GM19043 (cell line): ENCODE data around the gene EML4.

Experiments
- ATAC-seq: cut with Tn5 transposase; IDR thresholded peaks from one replicate; pipeline ENCODE4 v1.9.1; 2021; ENCODE audit warnings: low read depth; ENCODE audit not compliant: unreplicated experiment

EML4 gene

DNA sequence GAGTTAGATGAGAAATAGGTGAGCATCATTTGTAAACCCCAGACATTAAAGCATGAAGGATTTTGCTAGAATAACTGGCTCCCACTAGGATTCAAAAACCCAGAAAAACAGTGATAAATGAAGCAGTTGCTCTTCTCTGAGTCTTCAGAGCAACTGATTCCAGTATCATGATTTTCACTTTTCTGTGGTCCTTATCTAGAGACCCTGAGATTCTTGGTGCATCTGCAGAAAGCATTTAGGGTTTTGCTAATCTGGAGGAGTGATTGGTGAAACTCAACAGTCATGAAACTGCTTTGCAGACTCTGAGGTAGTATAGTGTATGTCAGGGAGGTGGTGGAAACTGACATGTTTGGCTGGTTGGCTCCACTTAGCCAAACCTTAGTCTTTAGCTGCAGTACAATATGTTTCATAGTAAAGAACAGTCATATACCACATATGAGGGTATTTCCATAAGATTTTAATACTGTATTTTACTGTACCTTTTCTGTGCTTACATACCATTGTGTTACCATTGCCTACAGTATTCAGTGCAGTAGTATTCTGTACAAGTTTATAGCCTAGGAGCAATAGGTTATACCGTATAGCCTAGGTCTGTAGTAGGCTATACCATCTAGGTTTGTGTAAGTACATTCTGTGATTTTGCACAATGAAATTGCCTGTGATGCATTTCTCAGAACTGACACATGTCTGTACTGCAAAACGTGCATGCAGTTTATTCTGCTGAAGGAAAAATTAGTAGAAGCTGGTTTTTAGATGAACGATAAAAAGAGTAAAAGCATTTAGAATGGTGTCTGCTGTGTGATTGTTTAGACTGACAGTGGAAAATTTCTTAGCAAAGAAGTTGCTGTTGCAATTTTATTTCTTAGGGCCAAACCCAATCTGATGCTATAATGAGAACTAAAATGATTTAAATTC, 23.8 kb downstream of the EML4 start:
- peak; percentile 60 for ATAC-seq

DNA sequence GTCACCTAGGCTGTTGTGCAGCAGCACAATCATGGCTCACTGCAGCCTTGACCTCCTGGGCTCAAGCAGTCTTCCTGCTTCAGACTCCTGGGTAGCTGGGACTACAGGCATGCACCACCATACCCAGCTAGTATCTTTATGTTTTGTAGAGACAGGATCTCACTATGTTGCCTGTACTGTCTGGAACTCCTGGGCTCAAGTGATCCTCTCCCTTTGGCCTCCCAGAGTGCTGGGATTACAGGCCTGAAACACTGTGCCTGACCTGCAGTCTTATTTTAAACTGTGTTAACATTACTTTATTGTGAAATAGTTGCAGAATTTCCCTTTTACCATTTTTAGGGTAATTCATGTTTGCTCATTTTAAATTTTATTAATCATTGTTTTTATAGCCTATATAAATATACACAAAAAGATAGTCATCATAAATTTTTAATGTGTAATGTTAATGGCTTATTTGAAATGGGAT, 24.6 kb downstream of the EML4 start:
- no peak for ATAC-seq

GRCh38 chr2:42194428-42194827, 25.3 kb downstream of the EML4 start:
- ATAC-seq: no peak

GRCh38 chr2:42195559-42195958, 26.4 kb downstream of the EML4 start:
- ATAC-seq: no peak

DNA sequence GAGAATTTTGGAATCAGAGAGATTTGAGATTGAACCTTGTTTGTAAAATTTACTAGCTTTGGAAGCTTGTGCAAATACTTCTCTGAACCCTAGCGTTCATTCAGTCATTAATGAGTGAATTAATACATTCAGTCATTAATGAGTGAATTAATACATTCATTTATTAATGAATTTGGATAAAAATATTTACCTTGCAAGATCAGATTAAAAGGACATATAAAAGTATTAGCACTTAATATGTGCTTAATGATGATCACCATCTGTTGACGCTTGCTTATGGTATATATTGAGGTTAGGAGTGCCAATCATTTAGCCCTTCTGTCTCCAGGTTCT, 26.9 kb downstream of the EML4 start:
- ATAC-seq: no peak

DNA sequence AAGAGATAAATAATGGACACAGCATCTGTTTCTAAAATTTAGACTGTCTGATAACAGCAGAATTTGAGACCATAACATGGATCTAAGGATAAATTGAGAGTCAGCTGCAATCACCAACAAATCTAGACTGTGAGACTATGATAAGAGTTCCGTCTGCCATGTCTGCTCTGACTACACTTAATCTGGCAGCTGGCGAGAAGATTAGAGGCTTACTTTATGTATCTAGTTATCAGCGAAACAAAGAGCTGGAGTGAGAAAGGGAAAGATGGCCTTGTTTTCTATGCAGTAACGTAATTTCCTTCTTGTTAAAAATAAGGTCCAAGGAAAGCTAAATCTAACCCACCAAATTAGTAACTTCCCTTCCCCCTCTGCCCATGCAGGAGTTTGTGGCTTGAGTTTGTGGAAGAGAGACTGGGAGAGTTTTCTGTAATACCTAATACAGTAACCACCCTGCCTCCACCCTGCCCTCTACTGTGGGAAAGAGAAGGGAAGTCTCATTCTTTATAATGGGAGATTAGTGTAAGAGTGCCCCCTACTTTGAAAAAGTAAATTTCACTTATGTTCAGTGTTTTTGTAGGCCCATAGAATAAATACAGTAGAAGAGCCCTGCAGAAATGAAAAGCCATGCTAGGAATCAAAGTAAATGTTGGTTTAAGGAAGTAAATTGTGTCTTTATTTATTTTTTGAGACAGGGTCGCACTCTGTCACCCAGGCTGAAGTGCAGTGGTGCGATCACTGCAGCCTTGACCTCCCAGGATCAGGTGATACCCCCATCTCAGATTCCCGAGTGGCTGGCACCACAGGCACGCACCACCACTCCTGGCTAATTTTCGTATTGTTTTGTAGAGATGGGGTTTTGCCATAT, 27.5 kb downstream of the EML4 start:
- no peak for ATAC-seq

- ATAC-seq: no peak
Measured at GRCh38 chr2:42197792-42198191, 28.6 kb downstream of the EML4 start.

DNA sequence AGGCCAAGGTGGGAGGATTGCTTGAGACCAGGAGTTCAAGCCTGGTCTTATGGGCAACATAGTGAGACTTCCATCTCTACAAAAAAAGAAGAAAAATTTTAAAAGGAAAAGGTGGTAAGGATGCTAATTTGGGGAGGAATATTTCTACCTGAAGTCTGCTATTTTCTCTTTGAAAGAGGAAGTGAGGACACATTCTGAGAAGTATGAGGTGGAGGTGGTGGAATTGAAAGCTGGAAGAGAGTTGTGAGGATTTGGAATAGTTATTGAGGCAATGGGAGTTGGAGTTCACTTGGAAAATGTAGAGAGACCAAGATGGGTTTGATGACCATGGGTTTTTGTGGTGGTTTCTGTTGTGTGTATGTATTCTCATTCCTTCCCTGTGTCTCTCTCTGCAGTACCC, 29.3 kb downstream of the EML4 start:
- no peak for ATAC-seq

- ATAC-seq: no peak
Measured at GRCh38 chr2:42199002-42199401, 29.8 kb downstream of the EML4 start.

DNA sequence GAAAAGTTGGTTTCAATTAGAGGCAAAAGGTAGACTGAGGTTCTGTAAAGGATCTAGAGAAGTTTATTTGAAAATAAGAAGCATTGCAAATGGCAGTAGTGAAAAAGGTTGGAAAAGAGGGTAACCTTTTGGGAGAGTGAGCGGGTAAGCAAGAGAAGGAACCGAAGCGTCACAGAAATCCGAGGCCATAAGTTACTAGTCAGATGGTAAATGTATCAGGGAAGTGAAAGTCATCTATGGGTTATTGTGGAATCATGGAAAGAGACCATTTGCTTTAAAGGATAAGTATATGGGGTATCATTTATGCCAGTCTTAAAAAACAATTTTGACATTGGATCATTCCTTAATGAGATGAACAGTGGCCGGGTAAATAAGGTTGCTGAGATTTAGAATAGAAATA, 30.5 kb downstream of the EML4 start:
- ATAC-seq: no peak

- no peak for ATAC-seq
Measured at GRCh38 chr2:42200926-42201855, 32.0 kb downstream of the EML4 start.

DNA sequence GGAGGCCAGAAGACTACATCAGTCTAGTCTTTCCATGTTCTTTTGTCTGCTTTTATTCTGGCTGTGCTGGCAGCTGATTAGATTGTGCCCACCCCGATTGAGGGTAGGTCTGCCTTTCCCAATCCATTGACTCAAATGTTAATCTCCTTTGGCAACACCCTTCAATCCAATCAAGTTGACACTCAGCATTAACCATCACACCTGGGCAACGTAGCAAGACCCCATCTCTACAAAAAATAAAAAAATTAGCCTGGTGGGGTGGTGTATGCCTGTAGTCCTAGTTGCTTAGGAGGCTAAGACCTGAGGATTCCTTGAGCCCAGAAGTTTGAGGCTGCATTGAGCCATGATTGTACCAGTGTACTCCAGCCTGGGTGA, 33.5 kb downstream of the EML4 start:
- ATAC-seq: no peak

DNA sequence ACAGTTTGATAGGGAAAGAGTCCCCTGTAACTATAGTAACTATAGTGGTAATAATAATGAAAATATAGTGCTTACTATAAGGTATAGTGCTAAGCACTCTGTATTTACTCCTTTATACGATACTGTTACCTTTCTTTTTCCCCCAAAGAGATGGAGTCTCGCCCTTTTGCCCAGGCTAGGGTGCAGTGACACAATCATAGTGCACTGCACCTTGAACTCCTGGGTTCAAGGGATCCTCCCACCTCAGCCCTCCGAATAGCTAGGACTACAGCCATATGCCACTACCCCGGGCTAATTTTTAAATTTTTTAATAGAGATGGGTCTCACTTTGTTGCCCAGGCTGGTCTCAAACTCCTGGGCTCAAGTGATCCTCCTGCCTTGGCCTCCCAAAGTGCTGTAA, 34.6 kb downstream of the EML4 start:
- ATAC-seq: no peak

GRCh38 chr2:42205337-42205736, 36.2 kb downstream of the EML4 start:
- ATAC-seq: no peak

DNA sequence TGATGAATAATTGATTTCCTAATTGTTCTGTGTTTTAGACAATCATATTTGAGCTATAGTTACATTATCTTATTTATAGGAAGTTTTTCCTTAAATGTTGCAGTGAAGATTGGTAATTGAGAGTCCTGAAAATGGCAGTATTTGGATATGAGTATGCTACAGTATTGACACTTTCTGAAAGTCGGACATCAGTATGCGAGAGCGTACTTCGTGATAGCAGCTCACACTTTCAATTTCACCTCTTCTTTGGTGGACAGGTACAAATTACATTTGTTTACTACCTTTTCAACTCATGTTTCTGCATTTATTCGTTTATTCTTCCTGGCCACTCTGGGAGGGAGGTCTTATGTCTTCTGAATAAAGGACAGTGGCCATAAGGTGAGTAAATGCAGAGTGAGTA, 38.7 kb downstream of the EML4 start:
- ATAC-seq: no peak

DNA sequence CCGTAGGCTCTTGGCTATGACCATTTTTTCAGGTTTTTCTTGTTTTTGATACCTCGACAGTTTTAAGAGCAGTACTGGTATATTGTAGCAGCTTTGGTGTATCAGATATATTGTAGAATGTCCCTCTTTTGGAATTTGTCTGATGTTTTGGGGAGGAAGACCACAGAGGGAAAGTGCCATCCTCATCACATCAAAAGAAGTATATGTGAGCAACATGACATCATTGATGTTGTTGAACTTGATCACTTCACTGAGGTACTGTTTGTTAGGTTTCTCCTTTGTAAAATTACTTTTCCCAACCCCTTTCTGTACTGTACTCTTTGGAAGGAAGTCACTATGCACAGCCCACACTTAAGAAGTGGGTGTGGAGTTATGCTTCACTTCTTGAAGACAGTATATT, 41.0 kb downstream of the EML4 start:
- no peak for ATAC-seq

DNA sequence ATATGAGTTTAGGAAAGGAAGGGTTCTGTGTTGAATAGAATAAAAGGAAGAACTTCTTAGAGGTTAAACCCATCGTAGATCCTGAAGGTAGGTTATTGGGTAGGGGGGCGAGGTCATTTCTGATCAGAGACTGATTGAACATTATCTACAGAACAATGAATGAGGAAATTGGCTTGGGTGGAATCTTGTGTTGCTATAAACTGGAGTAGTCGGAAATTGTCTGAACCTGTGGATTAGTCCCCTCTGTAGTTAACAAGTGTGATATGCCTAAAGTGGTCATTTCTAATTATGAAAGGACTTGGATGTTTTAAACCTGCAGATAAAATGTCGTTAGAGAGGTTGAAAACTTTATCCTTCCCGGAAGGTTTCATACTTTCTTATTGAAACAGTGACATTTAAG, 42.1 kb downstream of the EML4 start:
- ATAC-seq: no peak

- ATAC-seq: no peak
Measured at GRCh38 chr2:42214669-42215068, 45.5 kb downstream of the EML4 start.

GRCh38 chr2:42216694-42217093, 47.5 kb downstream of the EML4 start:
- ATAC-seq: no peak

GRCh38 chr2:42217307-42217706, 48.2 kb downstream of the EML4 start:
- ATAC-seq: no peak

DNA sequence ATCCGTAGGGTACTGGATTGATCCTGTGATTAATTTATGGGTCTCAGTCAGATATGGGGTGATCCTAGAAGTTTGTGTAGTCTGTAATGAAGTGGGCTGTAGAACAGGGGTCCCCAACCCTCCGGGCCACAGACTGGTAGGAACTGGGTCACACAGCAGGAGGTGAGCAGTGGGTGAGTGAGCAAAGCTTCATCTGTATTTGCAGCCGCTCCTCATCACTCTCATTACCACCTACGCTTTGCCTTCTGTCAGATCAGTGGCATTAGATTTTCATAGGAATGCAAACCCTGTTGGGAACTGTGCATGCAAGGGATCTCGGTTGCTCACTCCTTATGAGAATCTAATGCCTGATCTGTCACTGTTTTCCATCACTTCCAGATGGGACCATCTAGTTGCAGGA, 48.8 kb downstream of the EML4 start:
- no peak for ATAC-seq
